ENCODE data around the gene ADCY9. TPM values are rescaled to one million over a fixed set of nuclear protein-coding genes. Genes with fewer than 3 reads are reported as not detected.
"Not testable (repeated sequence)": the region's sequence is repeated elsewhere in the genome, so short reads cannot be mapped to it uniquely, and the experiment has no call there.

ADCY9 gene
- total RNA-seq, 1 experiment from 2014 or later = 5.5 TPM

- no peak for DNase-seq (ENCODE audit: low read depth)
Measured at GRCh38 chr16:4067262-4068001, 48.8 kb downstream of the ADCY9 start.

- no peak for DNase-seq (ENCODE audit: low read depth)
Measured at GRCh38 chr16:4064950-4065352, 51.3 kb downstream of the ADCY9 start.

- no peak for DNase-seq (ENCODE audit: low read depth)
Measured at GRCh38 chr16:4062212-4062802, 53.9 kb downstream of the ADCY9 start.

GRCh38 chr16:4060823-4061222 is 55.4 kb downstream of the ADCY9 start:
- no peak for DNase-seq (ENCODE audit: low read depth)

GRCh38 chr16:4060009-4060408 is 56.2 kb downstream of the ADCY9 start:
- DNase-seq (ENCODE audit: low read depth) = no peak

GRCh38 chr16:4058386-4058785 is 57.9 kb downstream of the ADCY9 start:
- DNase-seq (ENCODE audit: low read depth) = no peak

- no peak for DNase-seq (ENCODE audit: low read depth)
Measured at GRCh38 chr16:4057439-4057877, 58.8 kb downstream of the ADCY9 start.

GRCh38 chr16:4056161-4057105 is 59.8 kb downstream of the ADCY9 start:
- no peak for DNase-seq (ENCODE audit: low read depth)

- no peak for DNase-seq (ENCODE audit: low read depth)
Measured at GRCh38 chr16:4055748-4056147, 60.5 kb downstream of the ADCY9 start.

- peak; percentile 8 for DNase-seq (ENCODE audit: low read depth)
Measured at GRCh38 chr16:4053301-4053845, 62.9 kb downstream of the ADCY9 start.

- no peak for DNase-seq (ENCODE audit: low read depth)
Measured at GRCh38 chr16:4052801-4053293, 63.4 kb downstream of the ADCY9 start.

- DNase-seq (ENCODE audit: low read depth) = no peak
Measured at GRCh38 chr16:4052096-4052495, 64.1 kb downstream of the ADCY9 start.

- no peak for DNase-seq (ENCODE audit: low read depth)
Measured at GRCh38 chr16:4051591-4051990, 64.7 kb downstream of the ADCY9 start.

- no peak for DNase-seq (ENCODE audit: low read depth)
Measured at GRCh38 chr16:4049031-4049430, 67.2 kb downstream of the ADCY9 start.

- no peak for DNase-seq (ENCODE audit: low read depth)
Measured at GRCh38 chr16:4048481-4048880, 67.8 kb downstream of the ADCY9 start.

GRCh38 chr16:4046221-4046620 is 70.0 kb downstream of the ADCY9 start:
- DNase-seq (ENCODE audit: low read depth) = no peak

- not testable (repeated sequence) for DNase-seq (ENCODE audit: low read depth)
Measured at GRCh38 chr16:4045561-4045960, 70.7 kb downstream of the ADCY9 start.

- DNase-seq (ENCODE audit: low read depth) = no peak
Measured at GRCh38 chr16:4042581-4042980, 73.7 kb downstream of the ADCY9 start.

GRCh38 chr16:4038448-4038847 is 77.8 kb downstream of the ADCY9 start:
- DNase-seq (ENCODE audit: low read depth) = no peak

- not testable (repeated sequence) for DNase-seq (ENCODE audit: low read depth)
Measured at GRCh38 chr16:4036952-4037351, 79.3 kb downstream of the ADCY9 start.

GRCh38 chr16:4034963-4035362 is 81.3 kb downstream of the ADCY9 start:
- no peak for DNase-seq (ENCODE audit: low read depth)

GRCh38 chr16:4033951-4034350 is 82.3 kb downstream of the ADCY9 start:
- DNase-seq (ENCODE audit: low read depth) = no peak
